Endothelial cell of umbilical vein (primary cell): ENCODE measurements around the gene SLC6A19. TPM values are rescaled to one million over a fixed set of nuclear protein-coding genes. Genes with fewer than 3 reads are reported as not detected.

ENCODE experiments used
- BruUV-seq: library from RNA; stranded (reverse); fragments of 400-500 nt; replicated peaks from 2 replicates; lab custom pipeline; 2021; lab: Mats Ljungman, UMichigan
- CTCF ChIA-PET: fragments of 300-600, 350-600 bp; sonication (Branson Sonifier 250); formaldehyde crosslinking; loops from one replicate; lab custom pipeline; 2021; ENCODE audit warnings: antibody characterized with exemption, inconsistent platforms; lab: Charles Lee
- POLR2A ChIA-PET: fragments of 300-600, 350-600 bp; sonication (Branson Sonifier 250); formaldehyde crosslinking; loops from one replicate; lab custom pipeline; 2021; ENCODE audit warnings: antibody characterized with exemption, inconsistent platforms; lab: Charles Lee
- DNase-seq: peaks from one replicate; pipeline ENCODE4 v3.0.0-alpha.2; 2011; ENCODE audit warnings: low read depth, low spot score
- FAIRE-seq: peaks from 2 replicates; lab custom pipeline; 2011; peaks lifted over from hg19 to GRCh38; lab: Jason Lieb, UNC
- H2AFZ ChIP-seq: 2 replicates; pipeline ENCODE4 v1.6.0; 2012; ENCODE audit warnings: low read depth, low read length, control low read depth, inconsistent platforms
- H3K27ac ChIP-seq: 2 replicates; pipeline ENCODE4 v1.5.1; 2011; ENCODE audit warnings: low read depth, mild to moderate bottlenecking, control low read depth, low read length, moderate library complexity; ENCODE audit not compliant: insufficient read depth
- H3K27me3 ChIP-seq, 2 experiments: 2 replicates each; pipeline versions ENCODE4 v1.6.0 to v1.6.1; 2011; ENCODE audit warnings: low read length in 2 of 2, mixed read lengths in 1 of 2; ENCODE audit not compliant: control insufficient read depth in 2 of 2, insufficient read depth in 2 of 2
- H3K36me3 ChIP-seq, 2 experiments: 2 replicates in 1 of 2; 3 replicates in 1 of 2; pipeline ENCODE4 v1.5.1; 2011; ENCODE audit warnings: low read length in 2 of 2, mild to moderate bottlenecking in 1 of 2, moderate library complexity in 1 of 2; ENCODE audit not compliant: control insufficient read depth in 2 of 2, insufficient read depth in 2 of 2; ENCODE audit errors: extremely low read depth in 1 of 2
- H3K4me1 ChIP-seq: 3 replicates; pipeline ENCODE4 v1.5.1; 2011; ENCODE audit warnings: mild to moderate bottlenecking, low read length; ENCODE audit not compliant: control insufficient read depth, insufficient read depth; ENCODE audit errors: extremely low read depth
- H3K4me2 ChIP-seq: 2 replicates; pipeline ENCODE4 v1.6.1; 2011; ENCODE audit warnings: low read length, control low read depth, mixed read lengths; ENCODE audit not compliant: insufficient read depth
- H3K4me3 ChIP-seq, 3 experiments: fragments of 200-600 bp in 1 of 3; sonication (generic), shearing (Covaris generic) in 1 of 3; replicated peaks in 1 of 3; 2 replicates each; pipeline ENCODE4 v1.5.1; 2011 to 2016; ENCODE audit warnings: control low read depth in 3 of 3, low read length in 3 of 3, mild to moderate bottlenecking in 2 of 3, inconsistent platforms in 1 of 3, low read depth in 1 of 3, moderate library complexity in 1 of 3; ENCODE audit not compliant: insufficient read depth in 1 of 3
- H3K79me2 ChIP-seq: 2 replicates; pipeline ENCODE4 v1.6.0; 2012; ENCODE audit warnings: low read length, inconsistent platforms; ENCODE audit not compliant: control insufficient read depth, insufficient read depth
- H3K9ac ChIP-seq: replicated peaks from 2 replicates; pipeline ENCODE3; 2011; ENCODE audit warnings: low read length, control low read depth; ENCODE audit not compliant: insufficient read depth; ENCODE audit errors: extremely low read depth
- H3K9me1 ChIP-seq: replicated peaks from 3 replicates; pipeline ENCODE4 v1.6.0; 2011; ENCODE audit warnings: mild to moderate bottlenecking, low read length; ENCODE audit not compliant: control insufficient read depth, insufficient read depth; ENCODE audit errors: extremely low read depth
- H3K9me3 ChIP-seq: replicated peaks from 2 replicates; pipeline ENCODE4 v1.5.1; 2012; ENCODE audit warnings: low read length, inconsistent platforms; ENCODE audit not compliant: control insufficient read depth, insufficient read depth
- H4K20me1 ChIP-seq: replicated peaks from 2 replicates; pipeline ENCODE3; 2011; ENCODE audit warnings: mild to moderate bottlenecking, low read length; ENCODE audit not compliant: control insufficient read depth, insufficient read depth; ENCODE audit errors: extremely low read depth
- EZH2 ChIP-seq: IDR thresholded peaks from 2 replicates; pipeline ENCODE4 v1.6.1; 2012; ENCODE audit warnings: borderline replicate concordance, low read depth, mild to moderate bottlenecking, moderate library complexity, low read length, inconsistent platforms; ENCODE audit not compliant: severe bottlenecking
- FOS ChIP-seq: IDR thresholded peaks from 2 replicates; pipeline ENCODE4 v1.6.1; 2011; ENCODE audit warnings: mild to moderate bottlenecking, low read length, moderate library complexity, borderline replicate concordance; ENCODE audit not compliant: insufficient read depth
- GATA2 ChIP-seq: IDR thresholded peaks from 2 replicates; pipeline ENCODE4 v1.7.0; 2011; ENCODE audit warnings: low read depth, mild to moderate bottlenecking, moderate library complexity, mixed read lengths, low read length; ENCODE audit not compliant: insufficient read length, insufficient read depth
- JUN ChIP-seq: IDR thresholded peaks from 2 replicates; pipeline ENCODE4 v1.6.1; 2011; ENCODE audit warnings: borderline replicate concordance, low read depth; ENCODE audit not compliant: insufficient read length, insufficient read depth
- MAX ChIP-seq: IDR thresholded peaks from 2 replicates; pipeline ENCODE4 v1.6.1; 2011; ENCODE audit not compliant: insufficient read depth, insufficient read length
- MYC ChIP-seq: IDR thresholded peaks from one replicate; pipeline ENCODE4 v1.6.1; 2011; ENCODE audit warnings: mild to moderate bottlenecking, low read depth, low read length
- POLR2A ChIP-seq: IDR thresholded peaks from 2 replicates; pipeline ENCODE4 v1.6.1; 2012; ENCODE audit warnings: low read depth, mild to moderate bottlenecking, control low read depth, low read length
- POLR2AphosphoS5 ChIP-seq: IDR thresholded peaks from 2 replicates; pipeline ENCODE4 v1.6.1; 2012; ENCODE audit warnings: low read depth, mild to moderate bottlenecking, control low read depth, low read length, moderate library complexity; ENCODE audit not compliant: insufficient read depth
- dilution Hi-C: fragments of 300-500 bp; cut with MboI; formaldehyde crosslinking; loops from one replicate; pipeline ENCODE4 v1.15.0; 2019; ENCODE audit warnings: low sequenced_read_pairs; ENCODE audit not compliant: extremely low pct_ligation_motif_present
- intact Hi-C: fragments of 100-400 bp; cut with micrococcal nuclease; formaldehyde crosslinking; loops from one replicate; pipeline ENCODE4 v1.10.0; 2022
- polyA plus RNA-seq, 4 experiments: library from polyadenylated mRNA; depleted of rRNA in 3 of 4; stranded (reverse) in 3 of 4; unstranded in 1 of 4; fragments of >200 nt; gene quantifications; 2 replicates each; pipeline versions ENCODE4 v1.2.1 to v1.2.3, GENCODE V29; 2011 to 2012; ENCODE audit warnings: missing spikeins in 1 of 4
- total RNA-seq: library from RNA; stranded (reverse); gene quantifications from 2 replicates; pipeline ENCODE4 v1.2.3, GENCODE V29; 2021
- TF ChIP-seq, protein P1 (sequence below), 2 donors: IDR thresholded peaks; 1 replicate in 1 of 2; 2 replicates in 1 of 2; pipeline ENCODE4 v1.5.1; 2011; ENCODE audit warnings: low read length in 2 of 2, mild to moderate bottlenecking in 2 of 2, moderate library complexity in 2 of 2, control low read depth in 1 of 2, inconsistent platforms in 1 of 2, low read depth in 1 of 2; ENCODE audit not compliant: insufficient read depth in 1 of 2; ENCODE audit errors: extremely low read depth in 1 of 2

SLC6A19 gene
- total and polyA plus RNA-seq, 2 donors (not counting 3 experiments of a cell fraction or from before 2014, with no cell fraction given), result not detected

DNA sequence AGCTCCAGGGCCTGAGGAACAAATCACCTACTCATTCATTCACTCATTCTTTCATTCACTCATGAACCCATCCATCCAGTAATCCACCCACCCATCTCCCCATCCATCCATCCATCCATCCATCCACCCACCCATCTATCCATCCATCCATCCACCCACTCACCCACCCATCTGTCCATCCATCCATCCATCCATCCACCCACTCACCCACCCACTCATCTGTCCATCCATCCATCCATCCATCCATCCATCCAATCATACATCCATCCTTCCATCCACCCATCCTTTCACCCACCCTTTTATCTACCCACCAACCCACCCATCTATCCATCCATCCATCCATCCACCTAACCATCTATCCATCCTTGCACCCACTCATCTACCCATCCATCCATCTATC is 35.5 kb upstream of the SLC6A19 start:
- dilution Hi-C loops, result no loop called here
- H3K9me3 ChIP-seq, result no peaks in the 10 kb centered on the region
- H3K27me3 ChIP-seq, result no peaks in the 10 kb centered on the region
- no peaks in the 10 kb centered on the region for H3K9me1 ChIP-seq
- POLR2A ChIA-PET, result no interaction called here
- no peak overlapping the region for H2AFZ ChIP-seq
- H4K20me1 ChIP-seq, result no peaks in the 10 kb centered on the region
- DNase-seq (no peak), FAIRE-seq (no peak)
- H3K79me2 ChIP-seq, result no peaks in the 10 kb centered on the region
- no TSS peak for BruUV-seq
- TF ChIP-seq POLR2A (no peak), JUN (no peak), FOS (no peak), MYC (no peak), MAX (no peak), EZH2 (no peak), GATA2 (no peak), POLR2AphosphoS5 (no peak)
- TF ChIP-seq, protein P1, sequence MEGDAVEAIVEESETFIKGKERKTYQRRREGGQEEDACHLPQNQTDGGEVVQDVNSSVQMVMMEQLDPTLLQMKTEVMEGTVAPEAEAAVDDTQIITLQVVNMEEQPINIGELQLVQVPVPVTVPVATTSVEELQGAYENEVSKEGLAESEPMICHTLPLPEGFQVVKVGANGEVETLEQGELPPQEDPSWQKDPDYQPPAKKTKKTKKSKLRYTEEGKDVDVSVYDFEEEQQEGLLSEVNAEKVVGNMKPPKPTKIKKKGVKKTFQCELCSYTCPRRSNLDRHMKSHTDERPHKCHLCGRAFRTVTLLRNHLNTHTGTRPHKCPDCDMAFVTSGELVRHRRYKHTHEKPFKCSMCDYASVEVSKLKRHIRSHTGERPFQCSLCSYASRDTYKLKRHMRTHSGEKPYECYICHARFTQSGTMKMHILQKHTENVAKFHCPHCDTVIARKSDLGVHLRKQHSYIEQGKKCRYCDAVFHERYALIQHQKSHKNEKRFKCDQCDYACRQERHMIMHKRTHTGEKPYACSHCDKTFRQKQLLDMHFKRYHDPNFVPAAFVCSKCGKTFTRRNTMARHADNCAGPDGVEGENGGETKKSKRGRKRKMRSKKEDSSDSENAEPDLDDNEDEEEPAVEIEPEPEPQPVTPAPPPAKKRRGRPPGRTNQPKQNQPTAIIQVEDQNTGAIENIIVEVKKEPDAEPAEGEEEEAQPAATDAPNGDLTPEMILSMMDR (IDR thresholded peaks at IDR 0.05; ENCODE audit: extremely low read depth in 1 of 2, insufficient read depth in 1 of 2, low read depth in 1 of 2, low read length in 2 of 2), result no peak
- no peaks in the 10 kb centered on the region for H3K36me3 ChIP-seq
- intact Hi-C loops, result no loop called here
- no peak overlapping the region for H3K27ac ChIP-seq
- H3K4me1 ChIP-seq, result no peaks in the 10 kb centered on the region
- H3K4me2 ChIP-seq, result no peak overlapping the region
- H3K9ac ChIP-seq, result no peak overlapping the region
- H3K4me3 ChIP-seq, result no peak overlapping the region
- CTCF ChIA-PET, result interaction anchor here (1.4 to 1.9 kb wide), 2 partner anchors 9 to 479 kb away, joined by 4 to 5 read pairs; no protein-coding TSS in a partner anchor
